ENCODE measurements around the gene MTA2.

The MTA2 gene

DNA sequence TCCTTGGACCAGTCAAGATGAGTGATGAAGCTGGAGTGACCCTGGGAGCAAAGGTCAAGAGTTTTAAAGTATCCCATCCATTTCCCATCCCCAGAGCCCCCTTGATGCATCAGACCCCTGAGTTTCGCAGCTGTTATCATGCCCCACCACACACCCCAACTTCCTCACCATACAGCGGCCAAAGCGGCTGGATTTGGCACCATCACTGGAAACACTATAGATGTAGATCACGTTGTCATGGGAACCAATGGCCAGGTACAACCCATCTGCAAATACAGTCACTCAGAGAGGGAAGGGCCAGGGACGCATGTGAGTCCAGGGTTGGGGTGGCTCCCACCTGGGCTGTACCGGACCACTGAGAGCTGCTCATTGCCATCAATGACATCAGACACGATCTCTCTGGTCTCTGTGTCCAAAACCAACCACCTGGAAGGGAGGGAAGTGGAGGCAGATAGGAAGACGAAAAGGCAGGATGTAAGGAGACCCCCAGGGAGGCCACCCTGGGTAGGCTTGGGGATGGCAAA lies 2.2 kb upstream of the MTA2 start:
- no peak overlapping the region for H3K4me3 ChIP-seq (ENCODE audit: low read length, poor library complexity, severe bottlenecking)
- H3K9me2 ChIP-seq (replicated peaks; ENCODE audit: low read depth, low read length): no peaks in the 10 kb centered on the region
- H3K9ac ChIP-seq (ENCODE audit: low read depth, low read length, poor library complexity, severe bottlenecking): no peak overlapping the region
- peaks cover 25% of the 10 kb centered on the region for H3K4me1 ChIP-seq (ENCODE audit: insufficient read depth, low read length, poor library complexity, severe bottlenecking)
- no peaks in the 10 kb centered on the region for H3F3A ChIP-seq (ENCODE audit: low read depth)
- no peak for TF ChIP-seq EZH2phosphoT487 (IDR thresholded peaks at IDR 0.05; ENCODE audit: borderline replicate concordance)
- TF ChIP-seq, protein P1, sequence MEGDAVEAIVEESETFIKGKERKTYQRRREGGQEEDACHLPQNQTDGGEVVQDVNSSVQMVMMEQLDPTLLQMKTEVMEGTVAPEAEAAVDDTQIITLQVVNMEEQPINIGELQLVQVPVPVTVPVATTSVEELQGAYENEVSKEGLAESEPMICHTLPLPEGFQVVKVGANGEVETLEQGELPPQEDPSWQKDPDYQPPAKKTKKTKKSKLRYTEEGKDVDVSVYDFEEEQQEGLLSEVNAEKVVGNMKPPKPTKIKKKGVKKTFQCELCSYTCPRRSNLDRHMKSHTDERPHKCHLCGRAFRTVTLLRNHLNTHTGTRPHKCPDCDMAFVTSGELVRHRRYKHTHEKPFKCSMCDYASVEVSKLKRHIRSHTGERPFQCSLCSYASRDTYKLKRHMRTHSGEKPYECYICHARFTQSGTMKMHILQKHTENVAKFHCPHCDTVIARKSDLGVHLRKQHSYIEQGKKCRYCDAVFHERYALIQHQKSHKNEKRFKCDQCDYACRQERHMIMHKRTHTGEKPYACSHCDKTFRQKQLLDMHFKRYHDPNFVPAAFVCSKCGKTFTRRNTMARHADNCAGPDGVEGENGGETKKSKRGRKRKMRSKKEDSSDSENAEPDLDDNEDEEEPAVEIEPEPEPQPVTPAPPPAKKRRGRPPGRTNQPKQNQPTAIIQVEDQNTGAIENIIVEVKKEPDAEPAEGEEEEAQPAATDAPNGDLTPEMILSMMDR (conservative IDR thresholded peaks at IDR 0.05; ENCODE audit: low read length): no peak
- H3K36me3 ChIP-seq (ENCODE audit: insufficient read depth, low read length): no peaks in the 10 kb centered on the region
- H3K4me2 ChIP-seq (ENCODE audit: low read depth, low read length, poor library complexity, severe bottlenecking): no peak overlapping the region
- H4K20me1 ChIP-seq (ENCODE audit: insufficient read depth, low read length, poor library complexity, severe bottlenecking): peaks cover 10% of the 10 kb centered on the region
- H3K9me3 ChIP-seq (ENCODE audit: insufficient read depth, low read depth, low read length): no peaks in the 10 kb centered on the region
- peaks cover 25% of the 10 kb centered on the region for H3K79me2 ChIP-seq (ENCODE audit: insufficient read depth, low read length)
- peaks cover 8% of the 10 kb centered on the region for H3K27me3 ChIP-seq (ENCODE audit: insufficient read depth, low read length, poor library complexity, severe bottlenecking)
- H2AFZ ChIP-seq (ENCODE audit: low read length): no peak overlapping the region

DNA sequence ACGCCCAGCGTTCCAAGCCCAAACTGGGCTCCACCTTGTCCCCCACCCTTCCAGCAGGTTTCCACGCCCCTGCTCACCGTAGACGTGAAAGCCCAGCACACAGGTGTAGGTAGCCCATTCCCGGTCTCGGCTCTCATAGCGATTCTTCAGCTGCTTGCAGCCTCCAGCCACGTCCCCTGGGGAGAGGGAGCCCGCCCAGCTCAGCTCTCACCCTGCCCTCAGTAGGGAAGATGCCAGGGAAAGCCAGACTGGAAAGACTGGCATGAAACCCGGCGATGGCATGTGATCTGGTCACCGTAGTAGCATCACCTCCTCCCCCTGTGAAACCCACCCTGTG lies 1.4 kb upstream of the MTA2 start:
- Histone ChIP-seq H3K4me2 (ENCODE audit: low read depth, low read length, poor library complexity, severe bottlenecking) (no peak overlapping the region), H3K4me3 (ENCODE audit: low read length, poor library complexity, severe bottlenecking) (no peak overlapping the region), H3K79me2 (ENCODE audit: insufficient read depth, low read length) (peaks cover 33% of the 10 kb centered on the region), H3K9me3 (ENCODE audit: insufficient read depth, low read depth, low read length) (no peaks in the 10 kb centered on the region), H4K20me1 (ENCODE audit: insufficient read depth, low read length, poor library complexity, severe bottlenecking) (peaks cover 18% of the 10 kb centered on the region), H3F3A (ENCODE audit: low read depth) (no peaks in the 10 kb centered on the region), H3K9ac (ENCODE audit: low read depth, low read length, poor library complexity, severe bottlenecking) (no peak overlapping the region), H3K36me3 (ENCODE audit: insufficient read depth, low read length) (peaks cover 4% of the 10 kb centered on the region; the same call in 1 of the 2 replicates), H3K9me2 (replicated peaks; ENCODE audit: low read depth, low read length) (no peaks in the 10 kb centered on the region), H3K27me3 (ENCODE audit: insufficient read depth, low read length, poor library complexity, severe bottlenecking) (peaks cover 8% of the 10 kb centered on the region), H2AFZ (ENCODE audit: low read length) (no peak overlapping the region), H3K4me1 (ENCODE audit: insufficient read depth, low read length, poor library complexity, severe bottlenecking) (peaks cover 29% of the 10 kb centered on the region)
- TF ChIP-seq, protein P1 (conservative IDR thresholded peaks at IDR 0.05; ENCODE audit: low read length): no peak
- TF ChIP-seq EZH2phosphoT487 (IDR thresholded peaks at IDR 0.05; ENCODE audit: borderline replicate concordance): no peak

DNA sequence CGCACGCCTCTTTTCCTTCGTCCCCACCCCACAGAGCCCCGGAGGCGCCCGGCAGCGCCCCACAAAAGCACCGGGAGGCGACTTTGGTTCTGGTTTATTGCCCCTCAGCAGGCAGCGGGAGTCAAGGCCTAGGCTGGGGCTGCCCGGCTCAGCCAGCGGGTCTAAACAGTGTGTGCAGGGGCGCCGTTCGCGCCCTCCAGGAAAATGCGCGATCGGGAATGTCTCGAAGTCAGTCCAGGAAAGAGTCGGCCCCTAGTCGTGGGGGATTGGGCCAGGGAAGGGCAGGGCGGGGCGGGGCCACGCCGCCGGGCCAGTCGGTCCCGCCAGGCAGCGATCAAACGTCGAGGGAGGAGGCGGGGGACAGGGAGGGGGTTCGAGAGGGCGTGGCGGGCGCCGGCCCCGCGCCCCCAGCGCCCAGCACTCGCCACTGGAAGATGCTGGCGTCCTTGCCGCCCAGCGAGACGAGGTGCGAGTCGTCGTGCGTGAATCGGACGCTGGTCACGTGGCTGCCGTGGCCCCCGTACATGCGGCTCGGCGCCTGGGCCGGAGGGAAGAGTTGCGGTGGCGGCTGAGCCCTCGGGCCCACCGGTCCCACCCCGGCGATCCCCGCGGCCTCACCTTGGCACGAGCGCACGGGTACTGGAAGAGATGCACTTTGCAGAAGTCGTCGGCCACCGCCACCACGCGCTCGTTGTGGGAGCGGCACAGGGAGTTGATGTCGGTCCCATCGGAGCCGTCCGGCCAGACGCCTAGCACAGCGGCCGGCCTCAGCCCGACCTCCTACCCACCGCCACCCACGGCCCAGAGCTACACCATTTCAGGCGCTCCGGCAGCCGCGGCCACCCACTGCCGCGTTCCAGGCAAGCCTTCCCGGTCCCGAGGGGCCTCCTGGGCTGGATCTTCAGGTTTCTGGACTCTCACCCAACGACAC lies 741 bp upstream of the MTA2 start:
- Histone ChIP-seq H3K9me3 (ENCODE audit: insufficient read depth, low read depth, low read length) (no peaks in the 10 kb centered on the region), H3K9ac (ENCODE audit: low read depth, low read length, poor library complexity, severe bottlenecking) (no peak overlapping the region), H3K4me1 (ENCODE audit: insufficient read depth, low read length, poor library complexity, severe bottlenecking) (peaks cover 23% of the 10 kb centered on the region), H2AFZ (ENCODE audit: low read length) (no peak overlapping the region), H3K36me3 (ENCODE audit: insufficient read depth, low read length) (peaks cover 10% of the 10 kb centered on the region; the same call in 1 of the 2 replicates), H3K79me2 (ENCODE audit: insufficient read depth, low read length) (peaks cover 39% of the 10 kb centered on the region), H3K4me3 (ENCODE audit: low read length, poor library complexity, severe bottlenecking) (peak overlapping the region; percentile 95), H3K4me2 (ENCODE audit: low read depth, low read length, poor library complexity, severe bottlenecking) (peak overlapping the region; percentile 5), H3F3A (ENCODE audit: low read depth) (no peaks in the 10 kb centered on the region), H4K20me1 (ENCODE audit: insufficient read depth, low read length, poor library complexity, severe bottlenecking) (peaks cover 25% of the 10 kb centered on the region), H3K27me3 (ENCODE audit: insufficient read depth, low read length, poor library complexity, severe bottlenecking) (peaks cover 8% of the 10 kb centered on the region), H3K9me2 (replicated peaks; ENCODE audit: low read depth, low read length) (no peaks in the 10 kb centered on the region)
- no peak for TF ChIP-seq EZH2phosphoT487 (IDR thresholded peaks at IDR 0.05; ENCODE audit: borderline replicate concordance)
- TF ChIP-seq, protein P1 (conservative IDR thresholded peaks at IDR 0.05; ENCODE audit: low read length): no peak

Data from Loucy (cell line).